ENCODE data around the gene TENM4. TPM values are rescaled to one million over a fixed set of nuclear protein-coding genes. Genes with fewer than 3 reads are reported as not detected.

The TENM4 gene
- total and polyA plus RNA-seq, 4 experiments from 2014 or later: 0.25 to 0.28 TPM; not detected in 2

DNA sequence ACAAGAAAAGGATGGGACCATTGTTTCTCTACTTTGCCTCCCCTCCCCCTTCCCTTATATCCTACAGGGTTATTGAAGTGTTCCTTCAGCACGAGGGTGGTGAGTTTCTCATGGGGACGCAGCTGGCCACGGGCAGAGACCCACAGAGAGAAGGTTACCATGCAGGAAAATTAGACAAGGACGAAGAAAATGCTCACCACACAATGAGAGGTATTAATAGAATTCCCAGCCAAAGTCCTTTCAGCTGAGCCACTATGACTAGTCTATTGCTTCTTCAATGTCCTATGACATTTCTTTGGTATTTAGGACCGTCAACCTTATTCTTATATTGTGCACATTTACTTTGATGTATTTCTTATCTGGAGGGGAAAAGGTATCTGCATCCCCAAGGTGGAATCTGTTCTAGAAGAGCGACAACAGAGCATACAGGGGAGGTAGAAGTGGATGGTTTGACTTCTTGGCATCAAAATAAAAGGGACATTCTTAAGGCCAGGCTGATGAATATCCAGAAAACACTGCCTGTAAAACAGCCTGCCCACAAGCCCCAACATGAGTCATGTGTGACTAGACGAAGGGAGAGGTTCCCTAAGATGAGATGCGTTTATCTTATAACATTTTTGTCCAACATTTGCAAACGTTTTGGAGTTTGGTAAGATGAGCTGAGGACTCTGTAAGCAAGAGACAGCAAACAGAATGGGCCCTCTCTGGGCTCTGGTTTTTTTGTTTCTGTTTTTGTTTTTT, 656.3 kb downstream of the TENM4 start:
- peaks cover 4 to 7% of the 10 kb centered on the region in 2 donors for H3K27me3 Mint-ChIP-seq
- ChIA-PET CTCF (ENCODE audit: partially characterized antibody) (no interaction called here), POLR2A (ENCODE audit: partially characterized antibody) (no interaction called here)
- no peaks in the 10 kb centered on the region for H3K9me3 ChIP-seq (ENCODE audit: control insufficient read depth in 1 of 2, low read length in 2 of 2)
- H3K9me3 Mint-ChIP-seq: peaks cover 0 to 2% (median 0%) of the 10 kb centered on the region in 8 donors
- no peak overlapping the region for H3K4me3 Mint-ChIP-seq
- H3K4me3 ChIP-seq (ENCODE audit: low read length in 2 of 2): no peak overlapping the region
- H3K27ac ChIP-seq (ENCODE audit: low read depth, low read length): no peak overlapping the region
- no peaks in the 10 kb centered on the region for H3K36me3 Mint-ChIP-seq
- H3K27me3 ChIP-seq (ENCODE audit: insufficient read depth, low read length): no peaks in the 10 kb centered on the region
- no peak for DNase-seq
- H3K27ac Mint-ChIP-seq: no peak overlapping the region
- intact Hi-C loops (cut with micrococcal nuclease): no loop called here
- no peaks in the 10 kb centered on the region for H3K36me3 ChIP-seq (ENCODE audit: insufficient read depth, low read length)
- H3K4me1 ChIP-seq (ENCODE audit: insufficient read depth, low read length): no peaks in the 10 kb centered on the region
- H3K4me1 Mint-ChIP-seq: no peaks in the 10 kb centered on the region

DNA sequence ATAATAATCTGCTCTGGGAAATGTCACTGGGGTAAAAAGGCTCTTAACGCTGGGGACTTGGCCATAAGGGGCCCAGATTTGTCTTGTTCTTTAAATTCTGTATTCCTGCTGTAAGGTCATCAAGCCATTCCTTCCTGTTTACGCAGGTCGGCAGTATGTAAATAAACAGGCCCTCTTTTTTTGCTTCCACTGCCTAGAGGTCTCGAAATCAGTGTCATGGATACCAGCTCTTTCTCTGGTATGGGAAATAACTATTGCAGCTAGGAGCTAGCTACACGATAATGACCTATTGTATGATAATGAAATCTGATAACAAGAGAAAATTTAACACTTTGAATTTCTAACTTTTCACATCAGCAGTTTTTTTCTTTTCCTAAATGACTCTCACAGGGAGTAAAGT, 657.0 kb downstream of the TENM4 start:
- no peak overlapping the region for H3K4me3 ChIP-seq (ENCODE audit: low read length in 2 of 2)
- H3K4me1 Mint-ChIP-seq: no peaks in the 10 kb centered on the region
- no peak overlapping the region for H3K4me3 Mint-ChIP-seq
- ChIA-PET POLR2A (ENCODE audit: partially characterized antibody) (no interaction called here), CTCF (ENCODE audit: partially characterized antibody) (no interaction called here)
- H3K9me3 Mint-ChIP-seq: peaks cover 0 to 2% (median 0%) of the 10 kb centered on the region in 8 donors
- no peak overlapping the region for H3K27ac Mint-ChIP-seq
- no peaks in the 10 kb centered on the region for H3K36me3 ChIP-seq (ENCODE audit: insufficient read depth, low read length)
- no peaks in the 10 kb centered on the region for H3K4me1 ChIP-seq (ENCODE audit: insufficient read depth, low read length)
- H3K27me3 ChIP-seq (ENCODE audit: insufficient read depth, low read length): no peaks in the 10 kb centered on the region
- H3K9me3 ChIP-seq (ENCODE audit: control insufficient read depth in 1 of 2, low read length in 2 of 2): no peaks in the 10 kb centered on the region
- peaks cover 4 to 7% of the 10 kb centered on the region in 2 donors for H3K27me3 Mint-ChIP-seq
- no peak overlapping the region for H3K27ac ChIP-seq (ENCODE audit: low read depth, low read length)
- intact Hi-C loops (cut with micrococcal nuclease): no loop called here
- no peak for DNase-seq
- no peaks in the 10 kb centered on the region for H3K36me3 Mint-ChIP-seq

DNA sequence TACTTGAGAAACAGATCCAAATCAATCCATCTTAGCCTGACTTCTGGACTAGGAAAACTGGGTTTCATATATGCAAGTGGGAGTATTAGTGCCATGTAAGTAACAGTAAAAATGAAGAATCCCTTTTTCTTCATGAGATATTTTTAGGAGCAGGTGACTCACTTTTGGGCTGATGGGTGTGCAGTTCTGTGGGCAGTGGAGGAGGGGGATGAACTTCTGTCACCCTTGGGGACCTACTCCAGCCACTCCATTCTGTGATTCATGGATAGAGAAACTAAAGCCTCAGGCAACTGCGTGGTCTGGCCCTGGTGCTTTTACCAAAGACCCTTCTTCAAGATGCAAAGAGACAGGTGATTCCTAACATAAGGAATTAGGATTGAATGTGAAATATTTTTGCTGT, 657.5 kb downstream of the TENM4 start:
- Mint-ChIP-seq H3K4me3 (no peak overlapping the region), H3K9me3 (peaks cover 0 to 2% (median 0%) of the 10 kb centered on the region in 8 donors), H3K27ac (no peak overlapping the region), H3K27me3 (peaks cover 4 to 7% of the 10 kb centered on the region in 2 donors), H3K4me1 (no peaks in the 10 kb centered on the region), H3K36me3 (no peaks in the 10 kb centered on the region)
- Histone ChIP-seq H3K4me1 (ENCODE audit: insufficient read depth, low read length) (no peaks in the 10 kb centered on the region), H3K4me3 (ENCODE audit: low read length in 2 of 2) (no peak overlapping the region), H3K27ac (ENCODE audit: low read depth, low read length) (no peak overlapping the region), H3K9me3 (ENCODE audit: control insufficient read depth in 1 of 2, low read length in 2 of 2) (no peaks in the 10 kb centered on the region), H3K27me3 (ENCODE audit: insufficient read depth, low read length) (no peaks in the 10 kb centered on the region), H3K36me3 (ENCODE audit: insufficient read depth, low read length) (no peaks in the 10 kb centered on the region)
- CTCF ChIA-PET (ENCODE audit: partially characterized antibody): no interaction called here
- intact Hi-C loops (cut with micrococcal nuclease): no loop called here
- DNase-seq: no peak
- POLR2A ChIA-PET (ENCODE audit: partially characterized antibody): no interaction called here

DNA sequence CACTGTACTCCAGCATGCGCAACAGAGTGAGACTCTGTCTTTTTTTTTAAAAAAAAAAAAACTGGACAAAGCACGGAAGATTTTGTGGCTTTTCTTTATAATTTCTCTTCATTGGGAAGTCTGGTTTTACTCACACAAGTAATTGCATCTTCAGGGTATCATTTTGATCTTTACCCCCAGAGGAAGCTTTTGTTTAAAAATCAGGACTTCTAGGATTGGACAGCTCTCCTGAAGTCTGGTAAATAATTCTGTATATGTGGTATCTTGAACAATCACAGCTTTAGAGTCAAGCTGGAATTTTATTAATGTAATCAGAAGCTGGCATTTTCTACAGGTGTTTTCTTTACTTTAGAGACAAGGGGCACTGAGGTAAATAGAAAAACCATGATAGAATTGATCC, 658.1 kb downstream of the TENM4 start:
- Histone ChIP-seq H3K36me3 (ENCODE audit: insufficient read depth, low read length) (no peaks in the 10 kb centered on the region), H3K27ac (ENCODE audit: low read depth, low read length) (no peak overlapping the region), H3K27me3 (ENCODE audit: insufficient read depth, low read length) (no peaks in the 10 kb centered on the region), H3K4me1 (ENCODE audit: insufficient read depth, low read length) (no peaks in the 10 kb centered on the region), H3K9me3 (ENCODE audit: control insufficient read depth in 1 of 2, low read length in 2 of 2) (no peaks in the 10 kb centered on the region), H3K4me3 (ENCODE audit: low read length in 2 of 2) (no peak overlapping the region)
- intact Hi-C loops (cut with micrococcal nuclease): no loop called here
- Mint-ChIP-seq H3K27ac (no peak overlapping the region), H3K27me3 (peaks cover 4 to 7% of the 10 kb centered on the region in 2 donors), H3K4me1 (no peaks in the 10 kb centered on the region), H3K9me3 (peaks cover 0 to 2% (median 0%) of the 10 kb centered on the region in 8 donors), H3K36me3 (no peaks in the 10 kb centered on the region), H3K4me3 (no peak overlapping the region)
- no peak for DNase-seq
- POLR2A ChIA-PET (ENCODE audit: partially characterized antibody): no interaction called here
- CTCF ChIA-PET (ENCODE audit: partially characterized antibody): no interaction called here

DNA sequence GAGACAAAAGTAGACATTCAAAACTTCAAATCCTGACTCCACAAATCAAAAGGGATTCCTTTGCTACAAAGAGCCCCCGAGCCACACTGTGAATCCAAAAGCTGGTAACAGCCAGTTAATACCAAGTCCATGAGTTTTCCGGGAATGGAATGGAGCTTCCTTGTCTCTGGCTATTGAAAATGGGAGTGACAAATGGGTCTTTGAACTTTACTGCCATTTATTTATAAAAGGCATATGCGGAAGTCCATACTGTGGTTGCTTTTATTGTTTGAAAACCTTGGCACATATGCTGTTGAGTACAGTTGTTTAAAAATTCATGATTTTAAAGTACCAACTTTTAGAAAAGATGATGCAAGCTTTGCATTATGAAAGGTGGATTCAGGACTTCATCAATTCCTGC, 659.9 kb downstream of the TENM4 start:
- H3K4me1 Mint-ChIP-seq: no peaks in the 10 kb centered on the region
- Histone ChIP-seq H3K4me1 (ENCODE audit: insufficient read depth, low read length) (no peaks in the 10 kb centered on the region), H3K36me3 (ENCODE audit: insufficient read depth, low read length) (no peaks in the 10 kb centered on the region), H3K27me3 (ENCODE audit: insufficient read depth, low read length) (no peaks in the 10 kb centered on the region), H3K27ac (ENCODE audit: low read depth, low read length) (no peak overlapping the region), H3K4me3 (ENCODE audit: low read length in 2 of 2) (no peak overlapping the region), H3K9me3 (ENCODE audit: control insufficient read depth in 1 of 2, low read length in 2 of 2) (no peaks in the 10 kb centered on the region)
- H3K27ac Mint-ChIP-seq: no peak overlapping the region
- H3K27me3 Mint-ChIP-seq: peaks cover 7% of the 10 kb centered on the region in 2 donors
- H3K4me3 Mint-ChIP-seq: no peak overlapping the region
- no peaks in the 10 kb centered on the region for H3K9me3 Mint-ChIP-seq
- intact Hi-C loops (cut with micrococcal nuclease): no loop called here
- no peak for DNase-seq
- ChIA-PET POLR2A (ENCODE audit: partially characterized antibody) (no interaction called here), CTCF (ENCODE audit: partially characterized antibody) (no interaction called here)
- H3K36me3 Mint-ChIP-seq: no peaks in the 10 kb centered on the region

DNA sequence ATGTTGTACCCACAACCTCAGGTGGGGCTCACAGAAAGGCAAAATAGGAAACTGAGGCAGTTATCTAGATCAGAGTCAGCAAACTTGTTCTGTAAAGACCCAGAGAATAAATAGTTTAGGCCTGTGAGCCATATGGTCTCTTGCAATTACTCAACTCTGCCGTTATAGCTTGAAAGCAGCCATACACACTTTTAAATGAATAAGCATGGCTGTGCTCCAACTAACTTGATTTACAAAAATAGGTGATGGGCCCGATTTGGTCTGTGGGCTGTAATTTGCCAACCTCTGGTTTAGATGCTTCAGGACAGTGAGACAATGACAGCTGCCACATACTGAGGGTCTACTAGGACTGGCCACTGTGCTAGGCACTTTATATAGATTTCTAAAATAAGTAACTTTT, 667.3 kb downstream of the TENM4 start:
- Mint-ChIP-seq H3K4me3 (no peak overlapping the region), H3K27me3 (peaks cover 1 to 6% of the 10 kb centered on the region in 2 donors), H3K4me1 (no peaks in the 10 kb centered on the region), H3K27ac (no peak overlapping the region), H3K36me3 (no peaks in the 10 kb centered on the region), H3K9me3 (no peaks in the 10 kb centered on the region)
- intact Hi-C loops (cut with micrococcal nuclease): no loop called here
- Histone ChIP-seq H3K4me1 (ENCODE audit: insufficient read depth, low read length) (no peaks in the 10 kb centered on the region), H3K27ac (ENCODE audit: low read depth, low read length) (no peak overlapping the region), H3K9me3 (ENCODE audit: control insufficient read depth in 1 of 2, low read length in 2 of 2) (no peaks in the 10 kb centered on the region), H3K36me3 (ENCODE audit: insufficient read depth, low read length) (no peaks in the 10 kb centered on the region), H3K27me3 (ENCODE audit: insufficient read depth, low read length) (no peaks in the 10 kb centered on the region), H3K4me3 (ENCODE audit: low read length in 2 of 2) (no peak overlapping the region)
- CTCF ChIA-PET (ENCODE audit: partially characterized antibody): no interaction called here
- DNase-seq: no peak
- POLR2A ChIA-PET (ENCODE audit: partially characterized antibody): no interaction called here

DNA sequence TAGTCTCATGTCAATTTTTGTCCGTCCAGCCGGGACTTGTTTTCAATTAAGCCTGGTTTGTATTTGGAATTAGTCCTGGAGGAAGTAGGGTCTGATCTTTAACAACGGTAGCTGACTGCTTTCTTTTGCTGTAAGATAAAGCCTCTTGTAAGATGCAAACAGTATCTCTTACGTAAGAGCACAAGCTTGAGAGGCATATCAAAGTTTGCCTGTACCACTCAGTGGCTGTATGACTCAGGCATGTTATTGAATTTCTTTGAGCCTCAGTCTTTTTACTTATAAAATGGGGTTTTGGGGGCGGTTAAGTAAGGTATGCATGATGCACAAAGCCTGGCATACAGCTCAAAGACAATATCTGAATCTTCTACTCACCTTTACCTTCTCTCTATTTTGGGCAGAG, 667.8 kb downstream of the TENM4 start:
- ChIA-PET POLR2A (ENCODE audit: partially characterized antibody) (no interaction called here), CTCF (ENCODE audit: partially characterized antibody) (no interaction called here)
- H3K27me3 ChIP-seq (ENCODE audit: insufficient read depth, low read length): no peaks in the 10 kb centered on the region
- no peaks in the 10 kb centered on the region for H3K36me3 ChIP-seq (ENCODE audit: insufficient read depth, low read length)
- no peak overlapping the region for H3K27ac ChIP-seq (ENCODE audit: low read depth, low read length)
- Mint-ChIP-seq H3K36me3 (no peaks in the 10 kb centered on the region), H3K27me3 (peaks cover 1 to 6% of the 10 kb centered on the region in 2 donors), H3K27ac (no peak overlapping the region), H3K4me3 (no peak overlapping the region), H3K4me1 (no peaks in the 10 kb centered on the region), H3K9me3 (no peaks in the 10 kb centered on the region)
- H3K9me3 ChIP-seq (ENCODE audit: control insufficient read depth in 1 of 2, low read length in 2 of 2): no peaks in the 10 kb centered on the region
- intact Hi-C loops (cut with micrococcal nuclease): no loop called here
- no peak overlapping the region for H3K4me3 ChIP-seq (ENCODE audit: low read length in 2 of 2)
- no peak for DNase-seq
- H3K4me1 ChIP-seq (ENCODE audit: insufficient read depth, low read length): no peaks in the 10 kb centered on the region

DNA sequence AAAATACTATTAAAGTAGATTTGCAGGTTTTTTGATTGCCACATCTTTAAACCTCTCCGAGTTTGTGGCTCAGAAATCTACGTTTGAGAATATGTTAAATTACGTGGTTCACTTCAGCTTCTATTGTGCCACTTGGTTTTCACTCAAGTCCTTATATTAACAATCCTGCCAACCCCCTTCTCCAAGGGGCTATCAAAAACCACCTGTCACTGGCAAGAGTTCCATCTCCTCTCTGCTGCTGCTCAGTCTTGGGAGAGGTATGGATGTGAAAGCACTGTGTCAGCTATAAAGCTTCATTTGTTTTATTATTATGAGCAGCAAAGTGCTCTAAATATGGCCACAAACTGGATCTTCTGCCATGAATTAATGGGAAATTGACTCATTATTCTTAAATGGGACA, 668.6 kb downstream of the TENM4 start:
- Histone ChIP-seq H3K27ac (ENCODE audit: low read depth, low read length) (no peak overlapping the region), H3K27me3 (ENCODE audit: insufficient read depth, low read length) (no peaks in the 10 kb centered on the region), H3K4me1 (ENCODE audit: insufficient read depth, low read length) (no peaks in the 10 kb centered on the region), H3K36me3 (ENCODE audit: insufficient read depth, low read length) (no peaks in the 10 kb centered on the region), H3K4me3 (ENCODE audit: low read length in 2 of 2) (no peak overlapping the region), H3K9me3 (ENCODE audit: control insufficient read depth in 1 of 2, low read length in 2 of 2) (no peaks in the 10 kb centered on the region)
- CTCF ChIA-PET (ENCODE audit: partially characterized antibody): no interaction called here
- no peak for DNase-seq
- H3K9me3 Mint-ChIP-seq: no peaks in the 10 kb centered on the region
- H3K36me3 Mint-ChIP-seq: no peaks in the 10 kb centered on the region
- H3K27ac Mint-ChIP-seq: no peak overlapping the region
- H3K27me3 Mint-ChIP-seq: peaks cover 1 to 7% of the 10 kb centered on the region in 2 donors
- POLR2A ChIA-PET (ENCODE audit: partially characterized antibody): no interaction called here
- H3K4me1 Mint-ChIP-seq: no peaks in the 10 kb centered on the region
- H3K4me3 Mint-ChIP-seq: no peak overlapping the region
- intact Hi-C loops (cut with micrococcal nuclease): no loop called here

All from CD4-positive, alpha-beta memory T cell (primary cell).